Dendritic cell treated with granulocyte-macrophage colony-stimulating factor and Interleukin-4, amounts not matched to agents 40 ng/mL and 50 ng/mL, for 4 days (primary cell): Measurements from ENCODE around the gene KCNAB1.

Source experiments
- H3K27ac Mint-ChIP-seq: one replicate; pipeline ENCODE4 v1.8.0; 2022; ENCODE audit warnings: mild to moderate bottlenecking, mixed read lengths
- H3K27me3 Mint-ChIP-seq: one replicate; pipeline ENCODE4 v1.8.0; 2022; ENCODE audit warnings: mild to moderate bottlenecking, mixed read lengths
- H3K36me3 Mint-ChIP-seq: one replicate; pipeline ENCODE4 v1.8.0; 2022; ENCODE audit warnings: low read depth, mixed read lengths
- H3K4me1 Mint-ChIP-seq: one replicate; pipeline ENCODE4 v1.8.0; 2022; ENCODE audit warnings: low read depth, mixed read lengths
- H3K4me3 Mint-ChIP-seq: one replicate; pipeline ENCODE4 v1.8.0; 2022; ENCODE audit warnings: mild to moderate bottlenecking, moderate library complexity, mixed read lengths
- H3K9me3 Mint-ChIP-seq: one replicate; pipeline ENCODE4 v1.8.0; 2022; ENCODE audit warnings: mixed read lengths
- intact Hi-C: fragments of 100-400 bp; cut with micrococcal nuclease; formaldehyde crosslinking; loops from one replicate; pipeline ENCODE4 v1.15.0; 2022

KCNAB1 gene

GRCh38 chr3:156472150-156472549 is 351.8 kb downstream of the KCNAB1 start:
- intact Hi-C loops: no loop called here
- H3K4me3 Mint-ChIP-seq: no peak overlapping the region
- H3K27ac Mint-ChIP-seq: no peak overlapping the region
- no peaks in the 10 kb centered on the region for H3K4me1 Mint-ChIP-seq
- peaks cover 3% of the 10 kb centered on the region for H3K27me3 Mint-ChIP-seq
- H3K9me3 Mint-ChIP-seq: no peaks in the 10 kb centered on the region
- H3K36me3 Mint-ChIP-seq: no peaks in the 10 kb centered on the region

GRCh38 chr3:156472684-156473083 is 352.3 kb downstream of the KCNAB1 start:
- Mint-ChIP-seq H3K27me3 (peaks cover 3% of the 10 kb centered on the region), H3K9me3 (no peaks in the 10 kb centered on the region), H3K4me3 (no peak overlapping the region), H3K27ac (no peak overlapping the region), H3K36me3 (no peaks in the 10 kb centered on the region), H3K4me1 (no peaks in the 10 kb centered on the region)
- intact Hi-C loops: no loop called here

GRCh38 chr3:156473341-156473740 is 353.0 kb downstream of the KCNAB1 start:
- no peak overlapping the region for H3K4me3 Mint-ChIP-seq
- no peaks in the 10 kb centered on the region for H3K36me3 Mint-ChIP-seq
- intact Hi-C loops: no loop called here
- peaks cover 3% of the 10 kb centered on the region for H3K27me3 Mint-ChIP-seq
- no peaks in the 10 kb centered on the region for H3K9me3 Mint-ChIP-seq
- H3K4me1 Mint-ChIP-seq: no peaks in the 10 kb centered on the region
- no peak overlapping the region for H3K27ac Mint-ChIP-seq

- peaks cover 3% of the 10 kb centered on the region for H3K27me3 Mint-ChIP-seq
These were observed 354.4 kb downstream of the KCNAB1 start for GRCh38 chr3:156474560-156475389.

DNA sequence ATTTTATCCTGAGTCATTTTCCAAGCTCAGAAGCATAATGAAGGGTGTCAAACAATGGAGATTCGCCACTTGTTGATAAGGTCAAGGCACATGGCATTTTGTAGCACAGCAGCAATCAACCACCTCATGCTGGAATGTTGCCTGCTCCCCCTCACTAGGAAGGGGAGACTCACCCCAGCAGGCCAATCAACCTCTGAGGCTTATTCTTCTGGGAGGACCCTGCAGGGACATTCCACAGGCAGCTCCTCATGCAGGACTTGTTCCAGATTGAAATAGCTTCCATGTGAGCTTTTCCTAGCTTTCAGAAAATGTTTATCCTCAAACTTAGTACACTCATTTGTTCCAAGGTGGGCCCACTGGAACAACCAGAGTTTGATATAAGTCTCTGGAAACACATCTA is 356.9 kb downstream of the KCNAB1 start:
- Mint-ChIP-seq H3K4me3 (no peak overlapping the region), H3K9me3 (no peaks in the 10 kb centered on the region), H3K36me3 (no peaks in the 10 kb centered on the region), H3K27ac (no peak overlapping the region), H3K27me3 (peaks cover 3% of the 10 kb centered on the region), H3K4me1 (no peaks in the 10 kb centered on the region)
- intact Hi-C loops: no loop called here

More at GRCh38 chr3:156474560-156475389, 354.4 kb downstream of the KCNAB1 start:
- no peak overlapping the region for H3K27ac Mint-ChIP-seq
- H3K9me3 Mint-ChIP-seq: no peaks in the 10 kb centered on the region
- H3K36me3 Mint-ChIP-seq: no peaks in the 10 kb centered on the region
- no peaks in the 10 kb centered on the region for H3K4me1 Mint-ChIP-seq
- intact Hi-C loops: no loop called here
- H3K4me3 Mint-ChIP-seq: no peak overlapping the region

GRCh38 chr3:156478891-156479290 is 358.5 kb downstream of the KCNAB1 start:
- Mint-ChIP-seq H3K4me1 (peaks cover 14% of the 10 kb centered on the region), H3K27me3 (peaks cover 3% of the 10 kb centered on the region), H3K4me3 (no peak overlapping the region), H3K36me3 (no peaks in the 10 kb centered on the region), H3K27ac (no peak overlapping the region), H3K9me3 (no peaks in the 10 kb centered on the region)
- intact Hi-C loops: no loop called here

- H3K27ac Mint-ChIP-seq: no peak overlapping the region
- intact Hi-C loops: no loop called here
- H3K36me3 Mint-ChIP-seq: no peaks in the 10 kb centered on the region
- peaks cover 3% of the 10 kb centered on the region for H3K27me3 Mint-ChIP-seq
- H3K4me3 Mint-ChIP-seq: no peak overlapping the region
- peaks cover 21% of the 10 kb centered on the region for H3K4me1 Mint-ChIP-seq
- H3K9me3 Mint-ChIP-seq: no peaks in the 10 kb centered on the region
These were observed 359.2 kb downstream of the KCNAB1 start for GRCh38 chr3:156479604-156480003.

- H3K4me3 Mint-ChIP-seq: no peak overlapping the region
- H3K27ac Mint-ChIP-seq: no peak overlapping the region
- no peaks in the 10 kb centered on the region for H3K36me3 Mint-ChIP-seq
- peaks cover 21% of the 10 kb centered on the region for H3K4me1 Mint-ChIP-seq
- no peaks in the 10 kb centered on the region for H3K27me3 Mint-ChIP-seq
- H3K9me3 Mint-ChIP-seq: no peaks in the 10 kb centered on the region
- intact Hi-C loops: no loop called here
These were observed 360.6 kb downstream of the KCNAB1 start for GRCh38 chr3:156480949-156481348.

DNA sequence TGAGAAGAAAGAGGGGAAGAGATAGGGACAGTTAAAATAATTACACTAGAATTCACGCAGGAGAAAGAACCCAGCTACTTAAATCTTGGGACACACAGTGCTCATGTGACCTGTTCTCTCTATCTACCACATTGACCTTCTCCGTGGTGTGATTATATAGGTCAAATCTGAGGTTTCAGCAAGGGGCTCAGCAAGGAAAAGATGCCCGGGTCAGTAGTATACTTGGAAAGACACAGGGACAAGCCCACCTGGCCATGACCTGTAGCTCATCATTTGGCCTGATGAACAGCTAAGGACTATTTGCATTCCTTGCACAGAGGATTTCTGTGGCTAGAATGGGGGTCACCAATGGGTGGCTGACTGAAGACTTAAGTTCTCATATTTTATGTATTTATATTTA is 362.6 kb downstream of the KCNAB1 start:
- intact Hi-C loops: no loop called here
- peaks cover 21% of the 10 kb centered on the region for H3K4me1 Mint-ChIP-seq
- H3K27me3 Mint-ChIP-seq: no peaks in the 10 kb centered on the region
- no peak overlapping the region for H3K27ac Mint-ChIP-seq
- H3K36me3 Mint-ChIP-seq: no peaks in the 10 kb centered on the region
- no peak overlapping the region for H3K4me3 Mint-ChIP-seq
- H3K9me3 Mint-ChIP-seq: no peaks in the 10 kb centered on the region

DNA sequence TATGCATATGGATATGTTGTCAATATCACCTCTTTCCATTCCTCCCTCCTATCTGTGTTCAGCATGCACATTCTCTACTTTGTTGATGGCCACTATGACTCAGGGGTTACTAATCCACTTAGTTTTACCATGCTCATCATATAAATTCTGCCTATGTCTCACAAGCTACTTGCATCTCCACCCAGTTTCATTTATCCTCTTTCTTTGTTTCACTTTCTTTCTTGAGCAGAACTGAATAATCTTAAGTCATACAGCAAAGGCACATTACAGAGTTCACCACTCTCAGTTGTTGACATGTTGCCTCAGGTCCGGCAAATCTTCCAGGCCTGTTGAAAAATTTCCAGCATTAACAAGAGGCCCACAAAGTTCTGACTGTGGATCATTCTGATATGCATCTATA is 363.0 kb downstream of the KCNAB1 start:
- H3K27ac Mint-ChIP-seq: peak overlapping the region; percentile 73
- peaks cover 21% of the 10 kb centered on the region for H3K4me1 Mint-ChIP-seq
- no peak overlapping the region for H3K4me3 Mint-ChIP-seq
- no peaks in the 10 kb centered on the region for H3K9me3 Mint-ChIP-seq
- no peaks in the 10 kb centered on the region for H3K27me3 Mint-ChIP-seq
- no peaks in the 10 kb centered on the region for H3K36me3 Mint-ChIP-seq
- intact Hi-C loops: no loop called here

DNA sequence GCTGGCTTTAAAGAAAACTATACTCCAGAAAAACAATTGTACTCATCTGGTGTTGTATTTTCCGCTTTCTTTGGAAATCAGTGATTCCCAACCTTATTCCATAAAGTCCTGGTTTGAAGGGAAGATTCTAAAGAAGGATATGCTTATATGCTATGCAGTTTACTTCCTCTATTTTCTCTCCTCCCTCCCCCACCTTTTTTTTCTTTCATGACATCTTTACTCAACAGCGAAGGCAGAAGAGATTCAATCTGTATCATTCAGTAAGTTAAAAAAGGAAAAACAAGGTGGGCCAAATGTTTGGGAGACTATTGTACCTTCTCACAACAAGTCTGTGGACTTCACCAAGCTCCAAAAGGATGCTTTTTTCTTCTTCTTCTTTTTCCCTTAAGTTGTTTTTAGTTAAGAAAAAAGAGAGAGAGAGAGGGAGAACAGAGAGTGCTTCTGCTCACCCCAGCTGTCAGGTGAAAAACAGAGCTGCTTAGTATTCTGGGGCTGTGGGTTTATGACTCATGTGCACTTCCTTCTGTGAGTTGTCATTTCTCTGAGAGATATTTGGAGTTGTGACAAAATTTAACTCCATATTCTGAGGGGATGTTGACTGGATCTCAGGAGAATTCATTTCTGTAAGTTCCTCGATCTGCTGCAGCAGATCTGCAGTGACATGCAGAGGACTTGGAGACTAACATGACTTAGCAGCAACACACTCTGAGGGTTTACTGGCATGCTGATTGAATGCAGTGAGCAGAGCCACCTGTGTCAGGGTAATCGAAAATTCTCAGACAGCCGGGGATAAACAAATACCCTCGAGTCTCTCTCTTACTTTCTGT is 363.8 kb downstream of the KCNAB1 start:
- Mint-ChIP-seq H3K4me1 (peaks cover 21% of the 10 kb centered on the region), H3K4me3 (no peak overlapping the region), H3K27me3 (no peaks in the 10 kb centered on the region), H3K27ac (peak overlapping the region; percentile 73), H3K9me3 (no peaks in the 10 kb centered on the region), H3K36me3 (no peaks in the 10 kb centered on the region)
- intact Hi-C loops: no loop called here

- intact Hi-C loops: no loop called here
- H3K4me3 Mint-ChIP-seq: no peak overlapping the region
- no peaks in the 10 kb centered on the region for H3K27me3 Mint-ChIP-seq
- H3K27ac Mint-ChIP-seq: no peak overlapping the region
- peaks cover 8% of the 10 kb centered on the region for H3K4me1 Mint-ChIP-seq
- no peaks in the 10 kb centered on the region for H3K9me3 Mint-ChIP-seq
- no peaks in the 10 kb centered on the region for H3K36me3 Mint-ChIP-seq
These were observed 368.4 kb downstream of the KCNAB1 start for GRCh38 chr3:156488767-156489166.

DNA sequence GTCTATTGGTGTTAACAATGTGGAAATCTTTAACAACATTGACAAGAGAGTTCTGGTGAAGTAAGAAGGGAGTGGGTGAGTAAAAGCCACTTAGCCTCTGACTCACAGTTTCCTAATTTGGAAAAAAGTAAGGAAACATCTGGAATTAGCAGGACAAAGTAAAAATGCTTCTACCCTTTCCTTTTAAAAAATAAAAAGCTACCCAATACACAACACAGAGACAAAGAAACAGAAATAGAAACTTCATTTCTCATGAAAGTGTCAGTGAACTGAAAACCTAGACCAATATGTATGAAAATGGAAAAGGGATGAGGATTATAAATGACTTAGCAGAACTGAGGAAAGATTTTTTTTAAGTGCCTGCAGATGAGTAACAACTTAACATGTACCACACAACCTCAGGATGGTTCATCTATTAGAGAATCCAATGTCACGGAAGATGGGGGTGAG is 369.1 kb downstream of the KCNAB1 start:
- H3K9me3 Mint-ChIP-seq: no peaks in the 10 kb centered on the region
- no peak overlapping the region for H3K27ac Mint-ChIP-seq
- no peak overlapping the region for H3K4me3 Mint-ChIP-seq
- peaks cover under 1% of the 10 kb centered on the region for H3K4me1 Mint-ChIP-seq
- intact Hi-C loops: no loop called here
- no peaks in the 10 kb centered on the region for H3K36me3 Mint-ChIP-seq
- no peaks in the 10 kb centered on the region for H3K27me3 Mint-ChIP-seq

GRCh38 chr3:156491192-156491591 is 370.8 kb downstream of the KCNAB1 start:
- no peak overlapping the region for H3K4me3 Mint-ChIP-seq
- H3K36me3 Mint-ChIP-seq: no peaks in the 10 kb centered on the region
- no peaks in the 10 kb centered on the region for H3K9me3 Mint-ChIP-seq
- intact Hi-C loops: no loop called here
- H3K27ac Mint-ChIP-seq: no peak overlapping the region
- no peaks in the 10 kb centered on the region for H3K4me1 Mint-ChIP-seq
- no peaks in the 10 kb centered on the region for H3K27me3 Mint-ChIP-seq
